ENCODE measurements around the gene CAMK4. TPM values are rescaled to one million over a fixed set of nuclear protein-coding genes. Genes with fewer than 3 reads are reported as not detected.

The CAMK4 gene
- total and polyA plus RNA-seq, 2 of the 8 experiments (the other 6 are each of a cell fraction or from before 2014, with no cell fraction given), result 1.8 to 8.3 TPM

GRCh38 chr5:111472096-111472495 is 247.9 kb downstream of the CAMK4 start:
- 95% methylated on average over 3 of the region's 3 CpGs; no CpG with 5 or more reads in 1 of the 2 experiments for WGBS, 2 experiments (ENCODE audit: extremely low coverage in 1 of 2, insufficient coverage in 1 of 2, insufficient read length in 1 of 2, insufficient replicate concordance in 2 of 2, low coverage in 1 of 2, low lambda C conversion rate in 2 of 2, missing lambda C conversion rate in 1 of 2)
- no peak for FAIRE-seq
- POLR2A ChIA-PET (ENCODE audit: partially characterized antibody), result no interaction called here
- no peak for TF ChIP-seq SIRT6 (IDR thresholded peaks at IDR 0.05; ENCODE audit: low read length)
- no peak for TF ChIP-seq TEAD4 (IDR thresholded peaks at IDR 0.05; ENCODE audit: low read depth, low read length)
- TF ChIP-seq E2F6 (IDR thresholded peaks at IDR 0.05), result no peak
- TF ChIP-seq RNF2 (IDR thresholded peaks at IDR 0.05; ENCODE audit: borderline replicate concordance, low read depth, low read length, missing control alignments, poor library complexity, severe bottlenecking), result no peak
- no peak for TF ChIP-seq CEBPB (IDR thresholded peaks at IDR 0.05; ENCODE audit: low read depth, low read length)
- TF ChIP-seq SP1 (IDR thresholded peaks at IDR 0.05; ENCODE audit: low read depth, low read length), result no peak
- no peak for TF ChIP-seq MAFK (IDR thresholded peaks at IDR 0.05; ENCODE audit: low read depth, low read length)
- no peak for TF ChIP-seq CTBP2 (IDR thresholded peaks at IDR 0.05; ENCODE audit: borderline replicate concordance, insufficient read depth, insufficient read length, low read length)
- no peak for TF ChIP-seq PHF8 (conservative IDR thresholded peaks at IDR 0.05; ENCODE audit: low read depth, low read length)
- TF ChIP-seq USF2 (IDR thresholded peaks at IDR 0.05; ENCODE audit: low read length), result no peak
- TF ChIP-seq ZNF274 (IDR thresholded peaks at IDR 0.05; ENCODE audit: borderline replicate concordance, extremely low read depth, low read length), result no peak
- no peak for TF ChIP-seq RAD21 (IDR thresholded peaks at IDR 0.05 in 1 of 2, conservative IDR thresholded peaks at IDR 0.05 in 1 of 2; ENCODE audit: low read depth in 2 of 2, low read length in 2 of 2)

More at GRCh38 chr5:111472096-111472495, 247.9 kb downstream of the CAMK4 start:
- Histone ChIP-seq H3K4me1 (replicated peaks in 1 of 4; ENCODE audit: control insufficient read depth in 3 of 4, insufficient read depth in 4 of 4, low read length in 3 of 4) (no peaks in the 10 kb centered on the region), H3K36me3 (ENCODE audit: control insufficient read depth in 2 of 4, insufficient read depth in 4 of 4, low read length in 3 of 4) (no peaks in the 10 kb centered on the region), H3K23ac (ENCODE audit: insufficient read length) (no peak overlapping the region), H3K27ac (ENCODE audit: low read depth, low read length) (no peak overlapping the region), H3K4ac (replicated peaks; ENCODE audit: insufficient read length, low read depth, low read length) (no peak overlapping the region), H2AK5ac (ENCODE audit: low read depth, low read length) (no peak overlapping the region), H4K8ac (ENCODE audit: extremely low read depth, insufficient read depth, low read length) (no peak overlapping the region), H3K79me2 (ENCODE audit: control insufficient read depth in 1 of 2, insufficient read depth in 2 of 2, low read length in 2 of 2) (no peaks in the 10 kb centered on the region), H2BK20ac (ENCODE audit: low read length) (no peak overlapping the region), H2BK120ac (replicated peaks; ENCODE audit: low read depth, low read length) (no peak overlapping the region), H3K56ac (replicated peaks; ENCODE audit: insufficient read length, low read depth, low read length) (no peak overlapping the region), H2BK12ac (ENCODE audit: low read depth, low read length) (no peak overlapping the region), H4K20me1 (replicated peaks in 1 of 2; ENCODE audit: control insufficient read depth in 1 of 2, insufficient read depth in 2 of 2, low read length in 2 of 2) (no peaks in the 10 kb centered on the region), H4K91ac (replicated peaks; ENCODE audit: insufficient read length, low read length) (no peak overlapping the region), H3K4me3 (ENCODE audit: extremely low read depth in 1 of 4, insufficient read depth in 2 of 4, low read depth in 3 of 4, low read length in 4 of 4) (no peak overlapping the region), H3K27me3 (replicated peaks in 1 of 4; ENCODE audit: control insufficient read depth in 3 of 4, extremely low read depth in 1 of 4, insufficient read depth in 3 of 4, low read length in 3 of 4) (no peaks in the 10 kb centered on the region), H3K9me3 (ENCODE audit: insufficient read depth in 2 of 2, low read depth in 1 of 2, low read length in 1 of 2) (no peaks in the 10 kb centered on the region), H2BK5ac (ENCODE audit: low read depth, low read length) (no peak overlapping the region), H4K5ac (ENCODE audit: insufficient read length, low read depth, low read length) (no peak overlapping the region), H2BK15ac (ENCODE audit: low read length) (no peak overlapping the region), H3K9ac (replicated peaks in 1 of 4; ENCODE audit: extremely low read depth in 1 of 4, low read depth in 3 of 4, low read length in 3 of 4) (no peak overlapping the region), H2AFZ (ENCODE audit: low read length) (no peak overlapping the region), H3K4me2 (ENCODE audit: insufficient read depth in 1 of 2, low read depth in 2 of 2, low read length in 2 of 2) (no peak overlapping the region), H3K79me1 (ENCODE audit: low read depth, low read length) (no peaks in the 10 kb centered on the region), H3K14ac (ENCODE audit: insufficient read length) (no peak overlapping the region), H3K23me2 (ENCODE audit: low read depth, low read length) (no peaks in the 10 kb centered on the region), H3K18ac (ENCODE audit: extremely low read depth, low read length) (no peak overlapping the region)
- CTCF ChIA-PET (ENCODE audit: partially characterized antibody), result interaction anchor here (0.6 to 3.9 kb wide), 6 partner anchors 11 to 314 kb away, joined by 3 to 22 read pairs (median 4); no protein-coding TSS in a partner anchor
- no peak for DNase-seq (ENCODE audit: low read depth in 1 of 2, low spot score in 2 of 2)

All from H1 (cell line).